NCI-H2227 (cell line): Measurements from ENCODE around the gene EIF3J.
A peak's percentile ranks its signal among the peaks of the same experiment; 100 is the strongest.
"Not testable (repeated sequence)": the region's sequence is repeated elsewhere in the genome, so short reads cannot be mapped to it uniquely, and the experiment has no call there.

Experiments used
- DNase-seq: peaks from one replicate; lab custom pipeline; 2025; ENCODE audit not compliant: unreplicated experiment; lab: John Stamatoyannopoulos, UW

EIF3J gene

GRCh38 chr15:44541282-44541958, 4.5 kb downstream of the EIF3J start:
- no peak for DNase-seq

GRCh38 chr15:44542596-44542995, 5.6 kb downstream of the EIF3J start:
- DNase-seq = no peak

GRCh38 chr15:44544745-44545144, 7.8 kb downstream of the EIF3J start:
- not testable (repeated sequence) for DNase-seq

GRCh38 chr15:44545913-44546802, 9.2 kb downstream of the EIF3J start:
- DNase-seq = peak; percentile 45

GRCh38 chr15:44549152-44549551, 12.2 kb downstream of the EIF3J start:
- not testable (repeated sequence) for DNase-seq

- peak; percentile 31 for DNase-seq
These were observed 13.3 kb downstream of the EIF3J start for GRCh38 chr15:44550256-44550655.

GRCh38 chr15:44550734-44551133, 13.8 kb downstream of the EIF3J start:
- no peak for DNase-seq

- DNase-seq = peak; percentile 22
These were observed 18.2 kb downstream of the EIF3J start for GRCh38 chr15:44554934-44555723.

- not testable (repeated sequence) for DNase-seq
These were observed 24.0 kb downstream of the EIF3J start for GRCh38 chr15:44560926-44561325.

- no peak for DNase-seq
These were observed 28.6 kb downstream of the EIF3J start for GRCh38 chr15:44565387-44566154.

GRCh38 chr15:44566155-44566540, 29.2 kb downstream of the EIF3J start:
- no peak for DNase-seq

- DNase-seq = no peak
These were observed 31.4 kb downstream of the EIF3J start for GRCh38 chr15:44568338-44568737.

- DNase-seq = no peak
These were observed 32.4 kb downstream of the EIF3J start for GRCh38 chr15:44569316-44569715.

GRCh38 chr15:44570361-44570760, 33.4 kb downstream of the EIF3J start:
- DNase-seq = no peak

GRCh38 chr15:44573386-44573785, 36.4 kb downstream of the EIF3J start:
- no peak for DNase-seq

GRCh38 chr15:44574734-44575133, 37.8 kb downstream of the EIF3J start:
- no peak for DNase-seq

- DNase-seq = no peak
These were observed 43.2 kb downstream of the EIF3J start for GRCh38 chr15:44580105-44580504.

GRCh38 chr15:44584162-44584749, 47.3 kb downstream of the EIF3J start:
- DNase-seq = peak; percentile 22

- no peak for DNase-seq
These were observed 48.7 kb downstream of the EIF3J start for GRCh38 chr15:44585633-44586032.

GRCh38 chr15:44588541-44588940, 51.6 kb downstream of the EIF3J start:
- DNase-seq = no peak
